ENCODE measurements around the gene SOX11.

The SOX11 gene

DNA sequence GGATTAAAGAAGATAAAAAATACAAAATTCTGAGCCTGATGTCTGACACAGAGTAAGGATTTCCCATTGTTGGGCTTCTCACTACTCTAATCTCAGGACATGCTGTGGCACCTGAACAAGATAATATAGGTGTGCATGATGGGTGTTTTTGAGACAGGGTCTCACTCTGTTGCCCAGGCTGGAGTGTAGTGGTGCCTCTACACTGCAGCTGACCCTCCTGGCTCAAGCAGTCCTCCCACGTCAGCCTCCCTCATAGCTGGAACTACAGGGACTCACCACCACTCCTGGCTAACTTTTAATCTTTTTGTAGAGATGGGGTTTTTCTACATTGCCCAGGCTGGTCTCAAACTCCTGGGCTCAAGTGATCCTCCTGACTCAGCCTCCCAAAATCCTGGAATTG, 32.9 kb downstream of the SOX11 start:
- DNase-seq: no peak

DNA sequence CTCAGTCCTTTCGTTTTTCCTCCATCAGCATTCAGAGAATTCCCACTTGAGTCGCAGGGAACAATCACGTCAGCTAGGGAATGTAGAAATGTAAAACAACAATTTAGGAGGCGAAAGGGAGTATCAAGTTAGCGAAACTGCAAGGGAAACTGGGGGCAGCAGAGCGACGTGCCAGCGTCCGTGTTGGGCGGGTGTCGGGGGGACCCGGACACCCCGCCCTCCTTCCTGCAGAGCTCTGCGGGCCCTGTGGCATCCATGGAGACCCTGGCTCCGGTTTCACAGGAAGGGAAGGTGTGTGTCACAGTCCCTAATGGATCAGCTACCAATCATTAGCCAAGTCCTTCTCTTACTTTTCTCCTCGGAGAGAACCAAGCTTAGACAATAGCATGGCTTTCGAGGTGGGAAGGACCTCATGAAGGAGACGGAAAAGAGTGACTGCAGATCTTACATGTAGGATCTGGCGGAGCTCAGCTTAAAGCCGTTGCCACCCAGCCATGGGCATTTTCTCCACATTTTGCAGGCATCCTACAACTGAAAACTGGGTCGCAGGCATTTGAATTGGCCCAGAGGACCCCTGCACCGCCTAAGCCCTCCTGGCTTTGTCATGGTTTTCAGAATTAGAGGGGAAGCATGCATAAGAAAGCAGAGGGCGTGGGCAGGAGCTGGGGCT, 33.7 kb downstream of the SOX11 start:
- no peak for DNase-seq

DNA sequence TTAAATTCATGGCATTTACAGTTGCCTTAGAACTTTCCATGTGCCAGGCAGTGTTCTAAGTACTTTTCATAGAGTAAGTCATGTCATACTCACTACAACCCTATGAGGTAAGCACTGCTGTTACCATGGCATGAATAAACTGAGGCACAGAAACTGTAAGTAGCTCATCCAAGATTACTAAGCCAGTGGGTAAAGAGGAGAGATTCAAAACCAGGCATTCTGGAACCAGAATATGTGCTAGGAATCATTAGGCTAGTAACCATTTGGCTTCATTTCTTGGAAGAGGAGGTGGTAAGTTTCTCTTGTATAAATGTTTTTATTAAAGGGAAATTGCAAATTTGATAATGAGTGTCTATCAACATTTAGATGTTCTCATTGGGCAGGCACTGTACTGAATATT, 35.1 kb downstream of the SOX11 start:
- DNase-seq: no peak

DNA sequence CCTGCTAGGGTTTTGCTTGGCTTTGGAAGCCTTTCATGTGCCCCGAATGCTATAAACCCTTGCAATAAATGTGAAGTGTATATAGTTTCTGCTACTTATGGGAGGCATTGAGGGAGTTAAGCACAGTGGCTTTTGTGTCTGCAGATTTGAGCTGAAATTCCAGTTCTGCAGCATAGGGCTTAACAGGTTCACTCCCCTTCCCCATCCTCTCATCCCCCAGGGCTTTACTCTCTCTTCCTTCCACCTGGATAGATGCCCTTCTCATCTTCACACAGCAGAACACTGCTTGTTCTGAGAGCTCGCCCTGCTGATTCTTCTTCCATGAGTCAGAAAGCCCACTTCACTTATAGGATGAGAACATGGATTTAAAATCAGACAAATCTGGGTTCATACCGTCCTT, 37.2 kb downstream of the SOX11 start:
- DNase-seq: no peak

DNA sequence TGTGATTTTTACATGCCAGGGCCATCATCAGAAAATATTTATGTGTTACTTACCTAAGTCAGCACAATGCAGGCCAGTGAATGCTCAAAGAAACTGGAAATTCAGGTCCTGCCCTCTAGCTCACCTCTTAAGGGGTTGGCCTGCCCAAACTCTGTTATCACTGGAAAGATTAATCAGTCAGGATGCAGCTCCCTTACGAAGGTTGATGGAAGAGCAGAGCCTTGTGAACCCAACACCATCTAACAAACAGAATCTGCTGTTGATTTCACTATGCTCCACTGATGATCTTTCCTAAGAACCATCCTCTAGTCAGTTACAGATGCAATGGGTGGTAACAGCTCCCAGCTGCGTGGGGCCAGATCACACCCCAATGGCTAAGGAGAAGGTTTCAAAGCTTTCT, 38.2 kb downstream of the SOX11 start:
- DNase-seq: no peak

DNA sequence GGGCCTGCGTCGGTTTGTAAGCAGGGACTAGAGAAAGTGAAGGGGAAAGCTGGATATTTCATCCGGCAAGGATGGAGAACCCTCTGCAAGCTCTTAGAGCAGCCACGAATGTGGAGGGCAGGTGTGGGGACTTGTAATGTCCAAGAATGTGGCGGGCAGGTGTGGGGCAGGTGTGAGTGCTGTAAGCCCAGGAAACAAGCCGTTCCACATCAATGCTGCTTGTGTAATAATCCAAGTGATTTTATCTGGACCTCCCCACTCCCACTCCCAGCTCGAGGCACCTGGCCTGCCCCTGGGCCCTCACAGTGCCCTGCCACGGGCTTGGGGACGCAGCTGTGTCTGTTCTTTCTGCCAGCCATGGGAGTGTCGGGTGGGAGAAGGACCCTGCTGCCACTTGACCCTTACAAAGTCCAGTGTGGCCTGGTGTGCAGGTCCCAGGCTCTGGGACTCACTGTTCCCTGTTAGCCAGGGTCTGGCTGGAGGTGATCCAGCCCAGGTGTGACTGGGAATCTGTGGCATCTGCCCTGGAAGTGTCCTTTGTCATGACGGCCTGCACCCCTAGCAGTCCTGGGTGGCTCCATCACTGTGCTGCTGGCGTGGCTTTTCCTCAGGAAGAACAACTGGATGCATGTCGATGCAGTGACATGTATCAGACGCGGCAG, 42.8 kb downstream of the SOX11 start:
- DNase-seq: no peak

DNA sequence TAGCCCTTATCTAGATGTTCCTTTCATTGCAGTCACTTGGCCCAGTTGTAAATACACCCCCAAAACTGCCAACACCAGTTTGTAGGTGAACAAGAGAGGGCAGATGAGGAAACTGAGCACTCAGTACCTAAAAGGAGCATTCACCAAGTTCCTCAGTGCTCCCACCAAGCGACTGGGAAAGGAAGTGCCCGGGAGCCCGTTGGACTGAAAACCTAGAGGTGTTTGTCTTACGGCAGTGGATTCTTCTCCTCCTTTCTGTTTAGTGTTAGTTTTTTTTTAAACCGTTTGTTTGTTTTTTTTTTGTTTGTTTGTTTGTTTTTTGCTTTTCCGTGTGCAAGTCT, 43.3 kb downstream of the SOX11 start:
- no peak for DNase-seq

DNA sequence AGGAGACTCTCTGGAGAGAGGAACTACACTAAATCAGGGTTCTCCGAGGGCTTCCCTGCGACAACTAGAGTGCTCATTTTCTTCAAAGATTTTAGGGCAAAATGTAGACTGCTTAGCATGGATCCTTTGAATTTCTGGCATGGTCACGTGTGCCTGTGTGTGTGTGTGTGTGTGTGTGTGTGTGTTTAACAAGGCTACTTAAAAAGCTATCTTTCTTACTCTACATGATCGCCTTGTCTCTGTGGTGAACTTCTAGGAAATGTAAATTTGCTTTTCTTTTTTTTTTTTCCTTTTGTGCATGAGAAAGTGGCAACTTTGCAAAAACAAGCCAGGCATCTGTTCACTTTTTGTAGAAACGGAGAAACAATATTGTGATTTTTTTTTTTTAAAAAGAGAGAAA, 43.9 kb downstream of the SOX11 start:
- no peak for DNase-seq

DNA sequence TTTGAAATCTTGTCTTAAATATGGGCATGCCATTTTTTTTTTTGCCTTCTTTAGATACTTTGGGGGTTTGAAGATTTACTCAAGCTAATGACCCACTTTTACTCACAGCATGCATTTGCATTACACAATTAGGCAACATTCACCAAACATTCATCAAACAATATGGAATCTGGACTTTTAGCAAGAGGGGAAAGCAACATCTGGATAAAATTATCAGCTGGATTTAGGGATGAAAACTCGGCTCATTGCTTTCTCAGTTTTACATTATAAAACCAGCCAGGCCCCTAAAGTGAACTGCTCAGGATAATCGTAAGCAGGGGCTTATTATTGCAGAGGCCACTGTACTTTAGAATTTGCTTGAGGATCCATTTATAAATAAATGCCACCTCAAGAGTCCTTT, 44.7 kb downstream of the SOX11 start:
- no peak for DNase-seq

DNA sequence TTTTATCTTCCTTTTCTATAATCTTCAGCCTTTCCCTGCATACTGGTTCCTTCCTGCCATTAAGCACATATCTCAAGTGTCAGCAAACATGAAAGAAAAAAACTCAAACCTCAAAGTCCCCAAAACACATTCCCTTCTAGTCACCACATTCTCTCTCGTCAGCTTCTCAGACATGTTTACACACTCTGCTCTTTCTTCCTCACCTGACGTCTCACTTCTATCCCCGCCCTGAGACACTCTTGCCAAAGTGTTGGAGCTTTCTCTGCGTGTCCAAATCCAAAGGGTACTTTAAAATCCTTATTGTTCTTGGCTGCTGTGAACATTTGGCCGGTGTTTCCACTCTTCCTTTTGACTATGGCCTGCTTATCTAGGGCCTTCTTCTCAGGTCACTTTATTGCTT, 47.9 kb downstream of the SOX11 start:
- no peak for DNase-seq

DNA sequence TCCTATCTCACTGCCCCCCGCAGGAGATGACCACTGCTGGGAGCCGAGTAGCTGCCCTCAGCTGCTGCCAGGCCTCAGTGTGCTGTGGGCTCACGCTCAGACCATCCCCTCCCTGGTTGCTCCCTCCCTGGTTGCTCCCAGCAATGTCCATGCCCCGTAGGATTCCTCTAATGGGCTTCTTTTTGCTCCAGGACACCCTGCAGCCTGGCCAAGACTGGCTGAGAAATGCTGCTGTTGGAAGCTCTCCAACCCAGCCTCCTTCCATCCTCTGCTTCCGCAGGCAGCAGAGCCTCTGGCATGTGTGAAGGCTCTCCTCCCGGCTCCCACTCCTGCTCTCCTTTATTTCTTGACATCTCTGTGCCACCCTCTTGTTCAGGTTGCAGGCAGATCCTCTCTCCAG, 48.6 kb downstream of the SOX11 start:
- no peak for DNase-seq

DNA sequence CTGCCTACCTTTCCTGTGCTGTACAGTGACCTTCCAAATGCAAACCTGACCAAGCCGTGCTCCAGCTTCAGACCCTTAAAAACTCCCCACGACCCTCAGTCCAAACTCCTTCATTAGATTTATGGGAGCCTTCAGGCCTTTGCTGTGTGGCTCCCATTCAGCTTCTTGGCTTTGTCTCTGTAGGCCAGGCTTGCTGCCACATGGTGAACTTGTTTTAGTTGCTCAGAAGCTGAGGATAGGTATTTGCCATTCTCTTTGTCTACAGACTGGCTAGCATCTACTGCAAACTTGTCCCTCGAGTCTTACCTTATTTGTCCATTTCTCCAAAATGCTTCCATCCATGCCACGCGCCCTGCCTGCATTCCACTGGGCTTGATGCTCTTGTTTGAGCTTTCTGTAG, 49.1 kb downstream of the SOX11 start:
- no peak for DNase-seq

DNA sequence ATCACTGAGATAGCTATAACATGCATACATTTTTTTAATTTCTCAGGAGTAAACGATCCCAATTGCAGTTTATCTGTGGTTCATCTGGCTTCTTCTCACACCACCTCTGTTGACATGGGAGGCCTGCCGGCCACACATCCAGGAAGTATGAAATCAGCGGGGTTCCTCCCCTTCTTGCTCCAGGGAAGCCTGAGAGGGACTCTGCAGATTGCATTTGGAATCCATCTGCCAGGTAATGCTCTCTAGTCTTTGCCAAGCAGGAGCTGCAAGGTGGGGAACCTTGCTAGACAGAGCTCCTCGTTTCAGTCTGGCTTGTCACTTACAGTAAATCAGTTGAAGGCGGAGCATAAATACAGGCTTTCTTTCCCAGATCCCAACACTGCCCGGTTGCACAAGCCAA, 49.9 kb downstream of the SOX11 start:
- DNase-seq: no peak

DNA sequence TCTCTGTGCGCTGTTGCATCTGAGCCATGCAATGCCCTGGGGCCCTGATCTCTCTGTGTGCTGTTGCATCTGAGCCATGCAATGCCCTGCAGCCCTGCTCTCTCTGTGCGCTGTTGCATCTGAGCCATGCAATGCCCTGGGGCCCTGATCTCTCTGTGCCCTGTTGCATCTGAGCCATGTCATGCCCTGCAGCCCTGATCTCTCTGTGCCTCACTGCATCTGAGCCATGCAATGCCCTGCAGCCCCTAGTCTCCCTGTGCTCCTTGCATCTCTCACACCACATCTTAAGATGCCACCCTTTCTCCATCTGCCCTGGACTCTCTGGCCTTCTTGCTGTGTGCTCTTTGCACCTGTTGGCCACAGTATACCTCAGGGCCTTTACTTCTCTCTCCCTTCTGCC, 56.2 kb downstream of the SOX11 start:
- no peak for DNase-seq

DNA sequence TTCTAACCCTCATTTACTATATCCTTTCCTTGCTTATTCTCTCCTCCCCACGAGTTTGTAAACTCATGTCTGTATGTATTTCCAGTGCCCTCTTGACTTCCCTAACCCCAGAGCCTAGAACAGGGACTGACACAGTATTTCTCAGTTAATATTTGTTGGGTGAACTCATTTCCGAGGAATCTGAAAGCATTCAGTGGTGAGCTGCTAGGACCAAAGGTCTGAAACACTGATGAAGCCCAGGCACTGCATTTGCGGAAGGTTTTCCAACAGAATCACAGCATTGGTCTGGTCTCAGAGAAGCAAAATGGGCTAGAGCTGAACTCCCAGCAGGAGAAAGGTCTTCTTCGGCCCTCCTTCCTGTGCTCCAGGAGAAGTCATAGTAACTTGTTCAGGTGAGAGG, 56.8 kb downstream of the SOX11 start:
- DNase-seq: no peak

DNA sequence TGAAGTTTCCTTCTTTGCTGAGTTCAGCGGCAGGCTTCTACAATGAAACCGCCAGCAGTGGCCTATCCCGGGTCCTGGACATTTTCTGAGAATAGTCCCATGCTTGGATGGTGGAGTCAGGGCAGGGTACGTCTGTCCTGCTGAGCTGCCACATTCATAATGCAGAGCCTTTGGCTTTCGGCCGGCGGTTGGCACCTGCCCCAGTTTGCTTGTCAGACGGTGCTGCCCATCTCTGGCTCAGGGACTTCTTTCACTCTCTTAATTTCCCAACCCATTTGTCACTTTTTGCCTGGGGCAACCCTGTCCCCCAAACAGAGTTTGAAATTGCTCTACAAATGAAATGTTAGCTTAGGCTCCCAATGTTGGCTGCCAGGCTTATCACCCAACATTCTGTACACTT, 57.2 kb downstream of the SOX11 start:
- no peak for DNase-seq
